K562 (cell line): ENCODE measurements around the gene MET.

Experiments
- BDP1 ChIP-seq: IDR thresholded peaks from 3 replicates; pipeline ENCODE4 v1.6.1; 2011; ENCODE audit not compliant: insufficient read length, insufficient read depth
- GATA2 ChIP-seq: sonication (generic); formaldehyde crosslinking; IDR thresholded peaks from 2 replicates; pipeline ENCODE4 v1.4.0; 2020; ENCODE audit warnings: mild to moderate bottlenecking, missing genetic modification reagents
- KAT7 ChIP-seq: sonication (generic); formaldehyde crosslinking; IDR thresholded peaks from 2 replicates; pipeline ENCODE4 v1.8.0; 2022; ENCODE audit warnings: missing genetic modification reagents, mild to moderate bottlenecking, borderline replicate concordance
- MYC ChIP-seq, 2 experiments: fragments of 250-450 bp in 1 of 2; sonication (Bioruptor Pico) in 1 of 2; IDR thresholded peaks; 2 replicates each; pipeline versions ENCODE4 v1.5.1 to v1.6.1; 2012 to 2021; ENCODE audit warnings: low read depth in 2 of 2, borderline replicate concordance in 1 of 2, improper control_type of control experiment in 1 of 2, low read length in 1 of 2, mild to moderate bottlenecking in 1 of 2, moderate library complexity in 1 of 2
- POLR2A ChIP-seq: fragments of 450-650 bp; conservative IDR thresholded peaks from 2 replicates; pipeline ENCODE4 v1.6.1; 2016
- POLR2AphosphoS5 ChIP-seq: IDR thresholded peaks from 2 replicates; pipeline ENCODE4 v1.6.1; 2011; ENCODE audit warnings: mild to moderate bottlenecking, low read depth, low read length, moderate library complexity; ENCODE audit not compliant: control insufficient read depth, insufficient read depth
- SAP30 ChIP-seq: fragments of 200-600 bp; sonication (generic); IDR thresholded peaks from 2 replicates; pipeline ENCODE4 v1.6.1; 2012; ENCODE audit warnings: borderline replicate concordance, low read depth, mild to moderate bottlenecking, moderate library complexity, low read length, control low read depth, inconsistent platforms; ENCODE audit not compliant: insufficient read depth, poor library complexity, severe bottlenecking
- SMARCC2 ChIP-seq: fragments of 450-650 bp; IDR thresholded peaks from 2 replicates; pipeline ENCODE4 v1.6.1; 2017; ENCODE audit warnings: antibody characterized with exemption, moderate library complexity, mild to moderate bottlenecking, low read depth
- TAF7 ChIP-seq: fragments of 450-650 bp; IDR thresholded peaks from 2 replicates; pipeline ENCODE4 v1.6.1; 2016; ENCODE audit warnings: missing genetic modification characterization, missing compliant biosample characterization
- TBL1XR1 ChIP-seq, 2 experiments: IDR thresholded peaks; 2 replicates each; pipeline ENCODE4 v1.6.1; 2012; ENCODE audit warnings: improper control_type of control experiment in 2 of 2, low read length in 2 of 2, mild to moderate bottlenecking in 1 of 2
- ZNF184 ChIP-seq: sonication (generic); formaldehyde crosslinking; IDR thresholded peaks from 2 replicates; pipeline ENCODE4 v1.5.0; 2020; ENCODE audit warnings: missing genetic modification reagents
- ZNF780A ChIP-seq: fragments of 250-450 bp; sonication (Bioruptor Pico); IDR thresholded peaks from 2 replicates; pipeline ENCODE4 v1.5.0; 2021; ENCODE audit warnings: mild to moderate bottlenecking
- TF ChIP-seq, protein P1 (sequence below): sonication (generic); formaldehyde crosslinking; IDR thresholded peaks from 2 replicates; pipeline ENCODE4 v1.8.0; 2022; ENCODE audit warnings: mild to moderate bottlenecking, missing genetic modification reagents

DNA sequence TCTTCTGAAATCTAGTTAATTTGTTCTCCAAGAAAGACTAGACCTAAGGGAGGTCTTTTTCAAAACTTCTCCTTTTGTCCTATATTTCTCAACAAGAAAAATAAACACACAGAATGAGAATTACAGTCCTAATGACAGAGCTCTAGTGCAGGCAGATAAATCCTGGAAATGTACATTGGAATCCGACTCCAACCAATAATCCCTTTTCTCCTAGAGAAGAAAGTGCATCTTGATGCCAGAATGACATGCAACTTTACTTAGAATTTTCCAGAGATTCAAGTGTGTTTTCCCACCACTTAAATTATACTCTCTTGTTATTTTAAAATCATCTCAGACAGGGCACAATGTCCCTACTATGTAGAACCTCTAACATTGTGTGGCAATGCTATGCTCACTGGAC is 68.2 kb downstream of the MET start:
- TF ChIP-seq GATA2 (CRISPR knock-in tag) = no peak
- no peak for TF ChIP-seq ZNF780A
- TF ChIP-seq, protein P1, sequence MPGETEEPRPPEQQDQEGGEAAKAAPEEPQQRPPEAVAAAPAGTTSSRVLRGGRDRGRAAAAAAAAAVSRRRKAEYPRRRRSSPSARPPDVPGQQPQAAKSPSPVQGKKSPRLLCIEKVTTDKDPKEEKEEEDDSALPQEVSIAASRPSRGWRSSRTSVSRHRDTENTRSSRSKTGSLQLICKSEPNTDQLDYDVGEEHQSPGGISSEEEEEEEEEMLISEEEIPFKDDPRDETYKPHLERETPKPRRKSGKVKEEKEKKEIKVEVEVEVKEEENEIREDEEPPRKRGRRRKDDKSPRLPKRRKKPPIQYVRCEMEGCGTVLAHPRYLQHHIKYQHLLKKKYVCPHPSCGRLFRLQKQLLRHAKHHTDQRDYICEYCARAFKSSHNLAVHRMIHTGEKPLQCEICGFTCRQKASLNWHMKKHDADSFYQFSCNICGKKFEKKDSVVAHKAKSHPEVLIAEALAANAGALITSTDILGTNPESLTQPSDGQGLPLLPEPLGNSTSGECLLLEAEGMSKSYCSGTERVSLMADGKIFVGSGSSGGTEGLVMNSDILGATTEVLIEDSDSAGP (CRISPR knock-in tag) = no peak
- TF ChIP-seq POLR2A = no peak
- TF ChIP-seq TBL1XR1 (IDR thresholded peaks at IDR 0.05; ENCODE audit: low read length in 2 of 2) = no peak
- TF ChIP-seq ZNF184 = no peak
- TF ChIP-seq TAF7 (tag) = no peak
- TF ChIP-seq POLR2AphosphoS5 = no peak
- TF ChIP-seq BDP1 = no peak
- TF ChIP-seq KAT7 (CRISPR knock-in tag) = no peak
- TF ChIP-seq SMARCC2 = no peak
- TF ChIP-seq SAP30 = no peak
- no peak for TF ChIP-seq MYC (IDR thresholded peaks at IDR 0.05; ENCODE audit: low read depth, low read length)
- no peak for TF ChIP-seq MYC (CRISPR knock-in tag; IDR thresholded peaks at IDR 0.05; ENCODE audit: borderline replicate concordance, low read depth)
